Uterus (tissue), 4 donors: Measurements from ENCODE around the gene AKNA. TPM values are rescaled to one million over a fixed set of nuclear protein-coding genes. Genes with fewer than 3 reads are reported as not detected.

Experiments
- DNase-seq, 2 donors: peaks; one replicate each; pipeline ENCODE4 v3.0.0-alpha.2; 2019 to 2020
- H3K27ac ChIP-seq, 2 donors: fragments of 200-600 bp; sonication (generic); 1 replicate in 1 of 2; 2 replicates in 1 of 2; pipeline ENCODE4 v1.5.1; 2016 to 2018
- H3K27me3 ChIP-seq, 2 donors: fragments of 200-600 bp; sonication (generic); one replicate each; pipeline ENCODE4 v1.5.1; 2018 to 2019; ENCODE audit warnings: control low read depth in 1 of 2
- H3K36me3 ChIP-seq, 2 donors: fragments of 200-600 bp; sonication (generic); one replicate each; pipeline ENCODE4 v1.5.1; 2019; ENCODE audit warnings: control low read depth in 1 of 2
- H3K4me1 ChIP-seq, 2 donors: fragments of 200-600 bp; sonication (generic); one replicate each; pipeline ENCODE4 v1.5.1; 2018 to 2019; ENCODE audit warnings: control low read depth in 1 of 2
- H3K4me3 ChIP-seq, 2 donors: fragments of 200-600 bp; sonication (generic); 1 replicate in 1 of 2; 2 replicates in 1 of 2; pipeline ENCODE4 v1.5.1; 2018 to 2019; ENCODE audit warnings: mild to moderate bottlenecking in 1 of 2
- H3K9me3 ChIP-seq, 2 donors: fragments of 200-600 bp; sonication (generic); one replicate each; pipeline ENCODE4 v1.5.1; 2019; ENCODE audit warnings: control low read depth in 1 of 2
- POLR2A ChIP-seq, 2 donors: fragments of 450-650 bp; IDR thresholded peaks; one replicate each; pipeline ENCODE4 v1.6.1; 2016; ENCODE audit warnings: antibody characterized with exemption in 2 of 2, mild to moderate bottlenecking in 1 of 2, moderate library complexity in 1 of 2
- intact Hi-C: fragments of 100-400 bp; cut with DNase I; formaldehyde crosslinking; loops from one replicate; pipeline ENCODE4 v1.15.1; 2023; ENCODE audit warnings: low total_unique reads
- total RNA-seq, 4 donors: library from RNA; depleted of rRNA in 3 of 4; stranded (reverse); fragments of >200 nt in 3 of 4; gene quantifications; one replicate each; pipeline versions ENCODE4 v1.1.0 to v1.2.4, GENCODE V29; 2014 to 2023
- TF ChIP-seq, protein P1 (sequence below), 4 experiments: fragments of 200-600 bp in 2 of 4; fragments of 450-650 bp in 2 of 4; sonication (generic) in 2 of 4; IDR thresholded peaks; one replicate each; pipeline ENCODE4 v1.5.1; 2016 to 2019; ENCODE audit warnings: antibody characterized with exemption in 4 of 4, mild to moderate bottlenecking in 2 of 4, moderate library complexity in 1 of 4
- donor health status: DM: yes; HTN: yes; CAD: no.

AKNA gene
- total RNA-seq, 4 donors from 2014 or later: 24.1 to 123 (median 34.3) TPM

DNA sequence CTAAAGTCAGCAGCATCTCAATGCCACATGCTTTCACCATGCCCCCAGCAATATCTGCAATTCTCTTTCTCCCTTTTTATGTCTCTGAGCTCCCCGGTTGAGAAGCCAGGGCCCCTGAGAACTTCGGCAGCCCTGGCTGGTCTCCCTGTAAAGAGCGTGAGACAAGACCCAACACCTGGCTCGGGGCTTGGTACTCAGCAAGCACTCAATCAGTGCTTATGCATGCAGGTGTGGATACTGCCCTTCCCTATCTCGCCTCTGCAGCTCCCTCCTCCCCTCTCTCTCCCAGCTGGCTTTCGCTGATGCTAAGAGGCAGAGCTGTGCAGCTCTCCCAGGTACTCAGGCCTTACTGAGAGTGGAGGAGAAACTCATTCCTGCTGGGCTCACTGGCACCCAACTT, 41.7 kb upstream of the AKNA start:
- Histone ChIP-seq H3K36me3 (no peaks in the 10 kb centered on the region), H3K27me3 (no peaks in the 10 kb centered on the region), H3K9me3 (no peaks in the 10 kb centered on the region), H3K27ac (no peak overlapping the region), H3K4me1 (no peaks in the 10 kb centered on the region), H3K4me3 (no peak overlapping the region)
- TF ChIP-seq, protein P1, sequence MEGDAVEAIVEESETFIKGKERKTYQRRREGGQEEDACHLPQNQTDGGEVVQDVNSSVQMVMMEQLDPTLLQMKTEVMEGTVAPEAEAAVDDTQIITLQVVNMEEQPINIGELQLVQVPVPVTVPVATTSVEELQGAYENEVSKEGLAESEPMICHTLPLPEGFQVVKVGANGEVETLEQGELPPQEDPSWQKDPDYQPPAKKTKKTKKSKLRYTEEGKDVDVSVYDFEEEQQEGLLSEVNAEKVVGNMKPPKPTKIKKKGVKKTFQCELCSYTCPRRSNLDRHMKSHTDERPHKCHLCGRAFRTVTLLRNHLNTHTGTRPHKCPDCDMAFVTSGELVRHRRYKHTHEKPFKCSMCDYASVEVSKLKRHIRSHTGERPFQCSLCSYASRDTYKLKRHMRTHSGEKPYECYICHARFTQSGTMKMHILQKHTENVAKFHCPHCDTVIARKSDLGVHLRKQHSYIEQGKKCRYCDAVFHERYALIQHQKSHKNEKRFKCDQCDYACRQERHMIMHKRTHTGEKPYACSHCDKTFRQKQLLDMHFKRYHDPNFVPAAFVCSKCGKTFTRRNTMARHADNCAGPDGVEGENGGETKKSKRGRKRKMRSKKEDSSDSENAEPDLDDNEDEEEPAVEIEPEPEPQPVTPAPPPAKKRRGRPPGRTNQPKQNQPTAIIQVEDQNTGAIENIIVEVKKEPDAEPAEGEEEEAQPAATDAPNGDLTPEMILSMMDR (IDR thresholded peaks at IDR 0.05): no peak
- no peak for TF ChIP-seq POLR2A (IDR thresholded peaks at IDR 0.05)
- no peak for DNase-seq
- intact Hi-C loops: no loop called here

DNA sequence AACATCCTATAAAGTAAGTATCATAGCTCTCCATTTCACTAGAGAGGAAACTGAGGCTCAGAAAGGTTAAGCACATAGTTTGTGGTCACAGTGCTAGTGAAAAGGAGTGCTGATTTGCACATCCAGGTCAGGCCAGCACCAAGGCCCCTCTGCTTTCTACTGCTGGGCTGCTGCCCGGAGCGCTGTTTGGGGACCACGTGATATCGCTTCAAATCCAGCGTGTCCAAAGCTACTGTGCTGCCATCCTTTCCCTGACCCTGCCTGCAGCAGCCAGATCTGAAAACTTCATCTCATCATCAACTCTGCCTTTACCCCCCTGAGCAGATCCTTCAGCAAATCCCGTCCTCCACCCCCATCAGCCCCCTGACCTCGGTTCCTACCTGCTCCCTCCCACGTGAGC, 40.7 kb upstream of the AKNA start:
- Histone ChIP-seq H3K27ac (no peak overlapping the region), H3K4me1 (no peaks in the 10 kb centered on the region), H3K27me3 (no peaks in the 10 kb centered on the region), H3K4me3 (no peak overlapping the region), H3K9me3 (no peaks in the 10 kb centered on the region), H3K36me3 (no peaks in the 10 kb centered on the region)
- no peak for DNase-seq
- TF ChIP-seq, protein P1 (IDR thresholded peaks at IDR 0.05): no peak
- no peak for TF ChIP-seq POLR2A (IDR thresholded peaks at IDR 0.05)
- intact Hi-C loops: no loop called here

DNA sequence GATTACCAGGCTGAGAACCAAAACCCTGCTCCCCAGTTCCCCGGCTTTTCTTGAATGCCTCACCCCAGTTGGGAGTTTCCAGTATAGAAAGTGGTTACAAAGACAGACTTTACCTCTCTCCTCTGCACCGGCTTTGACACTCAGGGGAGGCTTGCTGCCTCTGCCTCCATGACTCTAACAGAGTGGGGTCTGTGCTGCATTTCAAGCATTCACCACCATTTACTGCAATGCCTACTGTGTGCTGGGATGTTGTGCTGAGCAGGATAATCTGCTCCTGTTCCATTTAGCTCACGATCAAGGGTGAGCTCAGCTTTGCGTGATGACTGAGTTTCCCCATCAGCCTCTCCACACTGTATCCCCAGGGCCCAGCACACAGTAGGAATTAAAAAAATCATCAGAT, 39.9 kb upstream of the AKNA start:
- DNase-seq: no peak

DNA sequence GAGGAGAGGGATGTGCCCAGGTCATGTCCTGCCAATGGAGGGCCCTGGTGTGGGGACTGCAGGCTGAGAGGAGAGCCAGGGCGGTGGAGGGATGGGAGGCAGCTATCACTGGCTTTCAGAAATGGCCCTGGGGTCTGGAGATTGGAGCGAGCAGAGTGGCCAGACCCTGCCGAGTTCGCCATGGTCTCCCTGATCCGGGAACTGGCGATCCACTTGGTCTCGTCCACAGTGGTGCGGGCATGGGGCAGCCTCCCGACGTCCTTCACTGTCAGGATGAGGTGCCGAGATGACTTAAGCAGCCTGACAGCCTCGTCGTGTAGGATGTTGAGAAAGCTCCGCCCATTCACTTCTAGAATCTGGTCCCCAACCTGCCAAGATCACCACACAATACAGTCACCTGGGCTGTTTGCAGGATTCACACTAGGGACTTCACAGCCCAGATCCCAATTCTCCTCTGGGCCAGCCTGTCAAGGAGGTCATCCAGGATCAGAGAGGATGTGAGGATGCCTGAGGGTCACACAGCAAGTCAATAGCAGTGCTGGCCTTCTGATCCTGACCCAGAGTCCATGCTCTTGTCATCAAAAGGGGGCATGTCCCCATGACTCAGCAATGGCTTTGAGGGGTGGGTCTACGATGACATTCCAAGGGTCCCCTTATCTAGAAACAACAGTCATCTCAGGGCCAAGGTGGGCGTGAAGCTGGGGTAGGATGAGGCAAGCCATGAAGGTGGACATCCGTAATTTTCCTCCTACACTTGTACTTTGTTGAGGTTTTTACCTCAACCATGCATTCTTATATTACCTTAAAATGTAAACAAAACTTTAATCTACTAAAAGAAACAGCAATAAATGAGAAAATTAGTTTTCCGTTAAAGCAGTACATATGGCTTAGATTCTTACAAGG, 38.5 kb upstream of the AKNA start:
- Histone ChIP-seq H3K9me3 (no peaks in the 10 kb centered on the region), H3K27me3 (no peaks in the 10 kb centered on the region), H3K4me3 (no peak overlapping the region), H3K27ac (no peak overlapping the region), H3K36me3 (no peaks in the 10 kb centered on the region), H3K4me1 (no peaks in the 10 kb centered on the region)
- DNase-seq: no peak
- intact Hi-C loops: no loop called here
- no peak for TF ChIP-seq POLR2A (IDR thresholded peaks at IDR 0.05)
- TF ChIP-seq, protein P1 (IDR thresholded peaks at IDR 0.05): no peak

More for the DNA sequence above, 39.9 kb upstream of the AKNA start:
- H3K27me3 ChIP-seq: no peaks in the 10 kb centered on the region
- H3K27ac ChIP-seq: no peak overlapping the region
- TF ChIP-seq, protein P1 (IDR thresholded peaks at IDR 0.05): no peak
- no peak for TF ChIP-seq POLR2A (IDR thresholded peaks at IDR 0.05)
- H3K4me3 ChIP-seq: no peak overlapping the region
- no peaks in the 10 kb centered on the region for H3K36me3 ChIP-seq
- no peaks in the 10 kb centered on the region for H3K9me3 ChIP-seq
- H3K4me1 ChIP-seq: no peaks in the 10 kb centered on the region
- intact Hi-C loops: no loop called here

DNA sequence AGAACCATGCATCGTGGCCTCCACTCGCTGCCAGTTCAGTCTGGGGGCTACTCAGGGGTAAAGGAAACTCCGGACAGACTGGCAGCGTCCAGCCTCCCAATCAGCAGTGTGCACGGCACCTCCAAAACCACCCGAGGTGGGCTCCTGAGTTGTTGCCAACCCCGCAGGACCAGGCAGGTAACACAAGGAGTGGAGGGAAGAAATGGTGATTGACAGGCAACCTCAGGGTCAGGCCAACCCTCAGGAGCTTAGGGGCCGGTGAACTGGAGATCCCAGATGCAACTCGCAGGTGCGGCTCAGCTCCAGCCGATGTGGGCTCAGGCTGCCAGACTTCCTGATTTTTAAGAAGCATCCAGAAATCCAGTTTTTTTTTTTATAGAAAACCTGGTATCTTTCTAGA, 37.3 kb upstream of the AKNA start:
- TF ChIP-seq POLR2A (IDR thresholded peaks at IDR 0.05): no peak
- TF ChIP-seq, protein P1 (IDR thresholded peaks at IDR 0.05): no peak
- H3K4me1 ChIP-seq: no peaks in the 10 kb centered on the region
- intact Hi-C loops: no loop called here

More for the DNA sequence above, 37.3 kb upstream of the AKNA start:
- Histone ChIP-seq H3K4me3 (no peak overlapping the region), H3K27me3 (no peaks in the 10 kb centered on the region), H3K9me3 (no peaks in the 10 kb centered on the region), H3K27ac (no peak overlapping the region), H3K36me3 (no peaks in the 10 kb centered on the region)
- DNase-seq: no peak
